NCI-H1930 (cell line): ENCODE results near the gene SLC16A5.
A peak's percentile ranks its signal among the peaks of the same experiment; 100 is the strongest.
"Not testable (repeated sequence)": the region's sequence is repeated elsewhere in the genome, so short reads cannot be mapped to it uniquely, and the experiment has no call there.

ENCODE experiments used
- DNase-seq, 2 experiments: peaks; one replicate each; lab custom pipeline; 2025; lab: John Stamatoyannopoulos, UW

Gene SLC16A5

GRCh38 chr17:75087558-75088453 lies at the start of gene SLC16A5:
Gene SLC16A5, plus strand, starts transcription at chr17:75087954. Its CDS starts 5,683 bp downstream, at chr17:75093637.
- no peak for DNase-seq

- no peak for DNase-seq
These were observed 48.5 kb upstream of the SLC16A5 start for GRCh38 chr17:75039238-75039637.

- DNase-seq = no peak
These were observed 46.0 kb upstream of the SLC16A5 start for GRCh38 chr17:75041656-75042280.

- DNase-seq = not testable (repeated sequence)
These were observed 44.0 kb upstream of the SLC16A5 start for GRCh38 chr17:75043789-75044188.

GRCh38 chr17:75044716-75045115 lies 43.0 kb upstream of the SLC16A5 start:
- no peak for DNase-seq

- DNase-seq = not testable (repeated sequence)
These were observed 41.8 kb upstream of the SLC16A5 start for GRCh38 chr17:75045946-75046406.

GRCh38 chr17:75046407-75047289 lies 41.1 kb upstream of the SLC16A5 start, which contains the start of the genes ATP5PD and KCTD2:
Gene ATP5PD, minus strand, starts transcription at chr17:75046969. Its CDS starts 4,319 bp downstream, at chr17:75042650.
Gene KCTD2, plus strand, starts transcription at chr17:75047225. Its CDS starts 26 bp downstream, at chr17:75047251.
- DNase-seq = peak; percentile 95 to 97

- peak in 1 of 2 experiments; percentile 43 for DNase-seq
These were observed 40.2 kb upstream of the SLC16A5 start for GRCh38 chr17:75047398-75048098.

GRCh38 chr17:75048249-75048878 lies 39.4 kb upstream of the SLC16A5 start:
- DNase-seq = no peak

GRCh38 chr17:75049057-75049456 lies 38.7 kb upstream of the SLC16A5 start:
- no peak for DNase-seq

- DNase-seq = no peak
These were observed 38.0 kb upstream of the SLC16A5 start for GRCh38 chr17:75049706-75050105.

- no peak for DNase-seq
These were observed 35.8 kb upstream of the SLC16A5 start for GRCh38 chr17:75051941-75052340.

- DNase-seq = no peak
These were observed 28.1 kb upstream of the SLC16A5 start for GRCh38 chr17:75059369-75060345.

- no peak for DNase-seq
These were observed 27.2 kb upstream of the SLC16A5 start for GRCh38 chr17:75060434-75061054.

- no peak for DNase-seq
These were observed 26.7 kb upstream of the SLC16A5 start for GRCh38 chr17:75061055-75061438.

GRCh38 chr17:75061618-75062017 lies 26.1 kb upstream of the SLC16A5 start:
- DNase-seq = no peak

- DNase-seq = no peak
These were observed 24.6 kb upstream of the SLC16A5 start for GRCh38 chr17:75063201-75063600.

- no peak for DNase-seq
These were observed 24.1 kb upstream of the SLC16A5 start for GRCh38 chr17:75063626-75064025.

- no peak for DNase-seq
These were observed 23.7 kb upstream of the SLC16A5 start for GRCh38 chr17:75064040-75064439.
